ENCODE measurements around the gene ARHGAP18. TPM values are rescaled to one million over a fixed set of nuclear protein-coding genes. Genes with fewer than 3 reads are reported as not detected.

Gene ARHGAP18
- total and polyA plus RNA-seq, 5 donors from 2014 or later = 2.2 to 5.4 (median 5.0) TPM

DNA sequence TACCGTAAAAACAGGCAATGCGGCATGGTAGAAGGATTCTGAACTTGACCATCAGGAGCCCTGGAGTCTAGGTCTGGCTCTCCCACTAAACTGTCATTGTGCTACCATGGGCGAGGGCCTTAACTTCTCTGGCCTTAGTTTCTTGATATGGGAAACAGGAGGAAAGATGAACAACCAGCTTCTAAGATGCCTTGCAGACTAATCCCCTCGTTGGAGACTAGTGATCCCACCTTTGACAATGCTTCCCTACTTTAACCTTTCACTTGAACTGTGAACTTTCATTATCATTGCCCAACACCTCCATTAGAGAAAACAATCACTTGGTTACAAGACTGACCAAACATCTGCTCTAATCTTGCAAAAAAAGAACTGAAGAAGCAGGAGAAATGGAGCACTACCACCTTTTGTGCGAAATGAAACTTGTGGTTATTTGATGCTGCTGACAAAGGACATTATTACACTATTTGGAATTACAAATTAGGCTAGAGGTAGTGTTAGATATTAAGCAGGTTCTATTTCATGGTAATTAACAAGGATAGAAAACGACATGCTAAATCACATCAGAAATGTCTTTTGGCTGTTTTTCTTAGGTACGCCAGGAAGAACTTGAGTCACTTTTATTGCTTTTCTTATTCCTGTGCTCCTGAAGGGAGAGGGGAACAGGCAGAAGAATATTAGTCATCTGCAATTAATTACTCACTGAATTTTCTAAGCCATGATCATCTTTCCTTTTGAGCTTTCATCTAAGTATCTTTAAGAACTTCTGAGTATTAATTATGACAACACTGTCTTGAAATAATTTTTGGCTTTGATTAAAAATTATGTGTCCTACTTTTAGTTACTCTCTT, 39.1 kb upstream of the ARHGAP18 start:
- Mint-ChIP-seq H3K36me3 (no peaks in the 10 kb centered on the region), H3K4me3 (peak overlapping the region; percentile 77 to 92 (median 78)), H3K27ac (peak overlapping the region; percentile 83 to 95 (median 91)), H3K4me1 (peaks cover 30 to 58% (median 39%) of the 10 kb centered on the region in 4 donors), H3K27me3 (no peaks in the 10 kb centered on the region), H3K9me3 (no peaks in the 10 kb centered on the region)
- Histone ChIP-seq H3K27ac (ENCODE audit: insufficient read depth, low read length, poor library complexity, severe bottlenecking) (peak overlapping the region; percentile 73), H3K9me3 (ENCODE audit: control insufficient read depth in 2 of 2, low read length in 2 of 2) (no peaks in the 10 kb centered on the region), H3K4me1 (ENCODE audit: control insufficient read depth, insufficient read depth, low read length, poor library complexity, severe bottlenecking) (peaks cover 37% of the 10 kb centered on the region), H3K36me3 (ENCODE audit: control insufficient read depth, insufficient read depth, low read length) (no peaks in the 10 kb centered on the region), H3K27me3 (ENCODE audit: control insufficient read depth, insufficient read depth, low read length) (no peaks in the 10 kb centered on the region), H3K4me3 (ENCODE audit: low read depth, low read length) (peak overlapping the region; percentile 89)
- DNase-seq (peak in 1 of 3 donors; percentile 16), ATAC-seq (ENCODE audit: low read depth in 2 of 2) (no peak)

GRCh38 chr6:129748212-129748900, 38.4 kb upstream of the ARHGAP18 start:
- no peaks in the 10 kb centered on the region for H3K27me3 ChIP-seq (ENCODE audit: control insufficient read depth, insufficient read depth, low read length)
- H3K4me1 ChIP-seq (ENCODE audit: control insufficient read depth, insufficient read depth, low read length, poor library complexity, severe bottlenecking) = peaks cover 37% of the 10 kb centered on the region
- H3K36me3 ChIP-seq (ENCODE audit: control insufficient read depth, insufficient read depth, low read length) = no peaks in the 10 kb centered on the region
- ATAC-seq (ENCODE audit: low read depth in 2 of 2) = peak; percentile 83 to 88
- peak overlapping the region; percentile 83 to 95 (median 91) for H3K27ac Mint-ChIP-seq
- peaks cover 31 to 65% (median 41%) of the 10 kb centered on the region in 4 donors for H3K4me1 Mint-ChIP-seq
- H3K27ac ChIP-seq (ENCODE audit: insufficient read depth, low read length, poor library complexity, severe bottlenecking) = peak overlapping the region; percentile 73
- no peaks in the 10 kb centered on the region for H3K36me3 Mint-ChIP-seq
- peak overlapping the region; percentile 89 for H3K4me3 ChIP-seq (ENCODE audit: low read depth, low read length)
- H3K9me3 Mint-ChIP-seq = no peaks in the 10 kb centered on the region
- DNase-seq = peak; percentile 13 to 85 (median 68)
- no peaks in the 10 kb centered on the region for H3K27me3 Mint-ChIP-seq
- no peaks in the 10 kb centered on the region for H3K9me3 ChIP-seq (ENCODE audit: control insufficient read depth in 2 of 2, low read length in 2 of 2)
- peak overlapping the region; percentile 77 to 92 (median 78) for H3K4me3 Mint-ChIP-seq

GRCh38 chr6:129747588-129748112, 37.7 kb upstream of the ARHGAP18 start:
- H3K4me1 Mint-ChIP-seq = peaks cover 31 to 69% (median 41%) of the 10 kb centered on the region in 4 donors
- H3K36me3 ChIP-seq (ENCODE audit: control insufficient read depth, insufficient read depth, low read length) = no peaks in the 10 kb centered on the region
- H3K27me3 Mint-ChIP-seq = no peaks in the 10 kb centered on the region
- peaks cover 0 to 1% (median 0%) of the 10 kb centered on the region in 7 donors for H3K9me3 Mint-ChIP-seq
- H3K27me3 ChIP-seq (ENCODE audit: control insufficient read depth, insufficient read depth, low read length) = no peaks in the 10 kb centered on the region
- H3K9me3 ChIP-seq (ENCODE audit: control insufficient read depth in 2 of 2, low read length in 2 of 2) = no peaks in the 10 kb centered on the region
- H3K4me1 ChIP-seq (ENCODE audit: control insufficient read depth, insufficient read depth, low read length, poor library complexity, severe bottlenecking) = peaks cover 37% of the 10 kb centered on the region
- DNase-seq (no peak), ATAC-seq (ENCODE audit: low read depth in 2 of 2) (no peak)
- H3K4me3 Mint-ChIP-seq = peak overlapping the region in 1 of 4 donors; percentile 79
- H3K27ac Mint-ChIP-seq = peak overlapping the region; percentile 83 to 95 (median 91)
- peak overlapping the region; percentile 73 for H3K27ac ChIP-seq (ENCODE audit: insufficient read depth, low read length, poor library complexity, severe bottlenecking)
- peak overlapping the region; percentile 89 for H3K4me3 ChIP-seq (ENCODE audit: low read depth, low read length)
- H3K36me3 Mint-ChIP-seq = no peaks in the 10 kb centered on the region

DNA sequence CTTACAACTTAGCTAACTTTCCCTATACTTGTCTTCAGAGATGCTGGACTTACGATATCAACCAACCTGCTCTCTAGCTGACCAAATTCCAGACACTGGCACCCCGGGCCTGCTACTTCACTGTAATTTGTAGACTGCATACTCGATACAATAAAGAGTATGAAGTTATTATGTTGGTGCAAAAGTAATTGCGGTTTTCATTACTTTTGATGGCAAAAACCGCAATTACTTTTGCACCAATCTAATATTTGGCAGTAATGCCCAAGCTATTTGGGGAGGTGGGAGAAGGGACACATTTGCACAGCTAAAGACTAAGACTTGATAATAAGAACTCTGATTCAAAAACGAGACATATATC, 34.9 kb upstream of the ARHGAP18 start:
- DNase-seq (no peak), ATAC-seq (ENCODE audit: low read depth in 2 of 2) (no peak)
- Mint-ChIP-seq H3K4me3 (no peak overlapping the region), H3K4me1 (peaks cover 15 to 49% (median 26%) of the 10 kb centered on the region in 4 donors), H3K27ac (peak overlapping the region in 1 of 3 donors; percentile 53), H3K9me3 (peaks cover 0 to 1% (median 0%) of the 10 kb centered on the region in 7 donors), H3K36me3 (no peaks in the 10 kb centered on the region), H3K27me3 (no peaks in the 10 kb centered on the region)
- Histone ChIP-seq H3K27ac (ENCODE audit: insufficient read depth, low read length, poor library complexity, severe bottlenecking) (no peak overlapping the region), H3K9me3 (ENCODE audit: control insufficient read depth in 2 of 2, low read length in 2 of 2) (no peaks in the 10 kb centered on the region), H3K27me3 (ENCODE audit: control insufficient read depth, insufficient read depth, low read length) (no peaks in the 10 kb centered on the region), H3K4me3 (ENCODE audit: low read depth, low read length) (no peak overlapping the region), H3K36me3 (ENCODE audit: control insufficient read depth, insufficient read depth, low read length) (no peaks in the 10 kb centered on the region), H3K4me1 (ENCODE audit: control insufficient read depth, insufficient read depth, low read length, poor library complexity, severe bottlenecking) (peaks cover 25% of the 10 kb centered on the region)

GRCh38 chr6:129744201-129744879, 34.4 kb upstream of the ARHGAP18 start:
- peaks cover 0 to 1% (median 0%) of the 10 kb centered on the region in 7 donors for H3K9me3 Mint-ChIP-seq
- H3K4me3 Mint-ChIP-seq = no peak overlapping the region

DNA sequence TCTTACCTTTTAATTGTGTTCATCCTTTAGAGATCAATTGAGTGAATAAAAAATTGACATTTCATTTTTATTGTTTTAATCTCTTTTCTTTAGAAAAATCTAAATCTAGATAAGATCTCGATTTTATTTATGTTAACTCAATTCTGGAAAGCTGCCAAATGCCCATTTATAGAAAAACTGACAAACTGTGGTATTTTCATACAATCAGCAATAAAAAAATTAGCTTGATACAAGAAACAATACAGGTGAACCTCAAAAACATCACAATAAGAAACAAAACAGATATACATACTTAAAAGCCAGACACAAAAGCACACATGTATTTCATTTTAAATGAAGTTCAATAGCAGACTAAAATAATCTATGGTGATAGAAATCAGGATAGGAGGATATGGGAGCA, 30.0 kb upstream of the ARHGAP18 start:
- Histone ChIP-seq H3K27me3 (ENCODE audit: control insufficient read depth, insufficient read depth, low read length) (no peaks in the 10 kb centered on the region), H3K9me3 (ENCODE audit: control insufficient read depth in 2 of 2, low read length in 2 of 2) (no peaks in the 10 kb centered on the region), H3K4me3 (ENCODE audit: low read depth, low read length) (no peak overlapping the region), H3K4me1 (ENCODE audit: control insufficient read depth, insufficient read depth, low read length, poor library complexity, severe bottlenecking) (no peaks in the 10 kb centered on the region), H3K27ac (ENCODE audit: insufficient read depth, low read length, poor library complexity, severe bottlenecking) (no peak overlapping the region), H3K36me3 (ENCODE audit: control insufficient read depth, insufficient read depth, low read length) (no peaks in the 10 kb centered on the region)
- H3K4me1 Mint-ChIP-seq = peaks cover 6 to 23% (median 9%) of the 10 kb centered on the region in 4 donors
- H3K36me3 Mint-ChIP-seq = no peaks in the 10 kb centered on the region
- H3K27ac Mint-ChIP-seq = no peak overlapping the region
- no peak overlapping the region for H3K4me3 Mint-ChIP-seq
- H3K9me3 Mint-ChIP-seq = peaks cover 0 to 1% (median 0%) of the 10 kb centered on the region in 7 donors
- ATAC-seq (ENCODE audit: low read depth in 2 of 2) (no peak), DNase-seq (no peak)
- H3K27me3 Mint-ChIP-seq = no peaks in the 10 kb centered on the region

More at GRCh38 chr6:129744201-129744879, 34.4 kb upstream of the ARHGAP18 start:
- DNase-seq (peak in 1 of 3 donors; percentile 8), ATAC-seq (ENCODE audit: low read depth in 2 of 2) (peak in 1 of 2 donors; percentile 16)
- Mint-ChIP-seq H3K36me3 (no peaks in the 10 kb centered on the region), H3K4me1 (peaks cover 10 to 44% (median 21%) of the 10 kb centered on the region in 4 donors), H3K27ac (peak overlapping the region in 1 of 3 donors; percentile 53), H3K27me3 (no peaks in the 10 kb centered on the region)
- no peaks in the 10 kb centered on the region for H3K36me3 ChIP-seq (ENCODE audit: control insufficient read depth, insufficient read depth, low read length)
- no peaks in the 10 kb centered on the region for H3K9me3 ChIP-seq (ENCODE audit: control insufficient read depth in 2 of 2, low read length in 2 of 2)
- H3K4me1 ChIP-seq (ENCODE audit: control insufficient read depth, insufficient read depth, low read length, poor library complexity, severe bottlenecking) = peaks cover 20% of the 10 kb centered on the region
- H3K27ac ChIP-seq (ENCODE audit: insufficient read depth, low read length, poor library complexity, severe bottlenecking) = no peak overlapping the region
- no peaks in the 10 kb centered on the region for H3K27me3 ChIP-seq (ENCODE audit: control insufficient read depth, insufficient read depth, low read length)
- H3K4me3 ChIP-seq (ENCODE audit: low read depth, low read length) = no peak overlapping the region

DNA sequence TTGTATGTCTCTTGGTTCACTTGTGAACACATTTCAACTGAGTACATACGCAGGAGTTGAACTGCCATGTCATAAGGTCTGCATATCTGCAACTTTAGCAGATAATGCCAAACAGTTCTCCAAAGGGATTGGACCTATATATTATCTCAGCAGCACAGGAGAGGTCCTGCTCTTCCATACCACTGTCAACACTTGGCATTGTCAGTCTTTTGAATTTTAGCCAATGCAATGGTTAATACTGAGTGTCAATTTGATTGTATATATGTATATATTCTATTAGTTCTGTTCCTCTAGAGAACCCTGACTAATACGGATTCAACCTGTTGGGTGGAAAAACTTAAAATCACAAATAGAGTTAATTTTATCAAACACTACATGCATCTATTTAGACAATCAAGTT, 26.1 kb upstream of the ARHGAP18 start:
- H3K36me3 Mint-ChIP-seq = no peaks in the 10 kb centered on the region
- ATAC-seq (ENCODE audit: low read depth in 2 of 2) = no peak
- no peak for DNase-seq
- no peak overlapping the region for H3K27ac Mint-ChIP-seq
- H3K4me1 Mint-ChIP-seq = peaks cover 6 to 11% (median 7%) of the 10 kb centered on the region in 4 donors
- H3K4me1 ChIP-seq (ENCODE audit: control insufficient read depth, insufficient read depth, low read length, poor library complexity, severe bottlenecking) = no peaks in the 10 kb centered on the region
- H3K27me3 Mint-ChIP-seq = no peaks in the 10 kb centered on the region
- H3K4me3 Mint-ChIP-seq = no peak overlapping the region
- no peaks in the 10 kb centered on the region for H3K36me3 ChIP-seq (ENCODE audit: control insufficient read depth, insufficient read depth, low read length)
- H3K27me3 ChIP-seq (ENCODE audit: control insufficient read depth, insufficient read depth, low read length) = no peaks in the 10 kb centered on the region
- no peak overlapping the region for H3K4me3 ChIP-seq (ENCODE audit: low read depth, low read length)
- H3K27ac ChIP-seq (ENCODE audit: insufficient read depth, low read length, poor library complexity, severe bottlenecking) = no peak overlapping the region
- no peaks in the 10 kb centered on the region for H3K9me3 ChIP-seq (ENCODE audit: control insufficient read depth in 2 of 2, low read length in 2 of 2)
- H3K9me3 Mint-ChIP-seq = no peaks in the 10 kb centered on the region
